ENCODE measurements around the gene MTIF2. TPM values are rescaled to one million over a fixed set of nuclear protein-coding genes. Genes with fewer than 3 reads are reported as not detected.

Gene MTIF2
- total RNA-seq, 1 experiment from 2014 or later, result 43.9 TPM

DNA sequence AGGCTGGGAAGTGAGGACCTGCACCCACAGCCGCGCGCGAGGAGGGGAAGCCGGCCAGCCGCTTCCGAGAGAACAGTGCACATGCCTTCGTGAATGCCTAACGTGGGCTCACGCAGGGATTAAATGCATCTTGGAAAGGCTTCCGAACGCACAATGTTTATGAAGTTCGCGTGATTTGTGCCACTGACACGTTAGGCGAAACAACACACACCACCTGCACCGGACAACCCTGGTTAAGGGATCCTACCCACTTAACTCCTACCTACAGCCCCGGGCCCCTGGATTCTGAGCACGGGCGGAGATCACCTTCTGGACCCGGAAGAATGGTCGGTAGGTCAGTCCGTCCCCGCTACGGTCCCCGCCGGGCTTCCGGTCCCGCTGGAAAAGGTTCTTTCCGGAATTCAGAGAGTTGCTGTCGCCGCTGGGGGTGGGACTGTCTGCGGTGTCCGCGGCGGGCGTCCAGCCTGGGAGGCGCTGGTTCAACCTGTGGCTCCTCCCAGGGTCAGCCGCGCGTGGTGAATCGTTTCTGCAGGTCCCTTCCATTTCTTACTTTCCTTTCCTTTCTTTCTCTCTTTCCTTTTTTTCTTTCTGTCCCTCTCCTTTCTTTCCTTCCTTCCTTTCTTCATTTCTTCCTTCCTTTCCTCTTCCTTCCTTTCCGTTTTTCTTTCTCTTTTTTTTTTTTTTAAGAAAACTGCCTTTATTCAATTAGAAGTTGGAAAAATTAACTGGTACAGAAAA is at the start of gene MTIF2 (continued):
- TF ChIP-seq FOXK1 (CRISPR knock-in tag; IDR thresholded peaks at IDR 0.05) (peak; percentile 91), E2F4 (CRISPR knock-in tag; IDR thresholded peaks at IDR 0.05; ENCODE audit: borderline replicate concordance, low read depth) (no peak), CDX4 (CRISPR knock-in tag; IDR thresholded peaks at IDR 0.05; ENCODE audit: borderline replicate concordance) (no peak), ESRRA (CRISPR knock-in tag; IDR thresholded peaks at IDR 0.05; ENCODE audit: borderline replicate concordance) (peak; percentile 91; the same call in 1 of the 2 replicates), TEAD4 (CRISPR knock-in tag; IDR thresholded peaks at IDR 0.05) (0 out of 2 replicates have a peak, but pooled peaks have one; percentile 10), PREB (CRISPR knock-in tag; IDR thresholded peaks at IDR 0.05; ENCODE audit: borderline replicate concordance) (no peak), TEAD1 (CRISPR knock-in tag; IDR thresholded peaks at IDR 0.05) (peak; percentile 92), CBFB (CRISPR knock-in tag; IDR thresholded peaks at IDR 0.05; ENCODE audit: low read depth) (no peak), NR2C2 (CRISPR knock-in tag; IDR thresholded peaks at IDR 0.05) (no peak), MYBL2 (CRISPR knock-in tag; IDR thresholded peaks at IDR 0.05) (peak; percentile 87; the same call in 1 of the 2 replicates), FOXJ3 (CRISPR knock-in tag; IDR thresholded peaks at IDR 0.05; ENCODE audit: borderline replicate concordance) (no peak), ZBTB21 (CRISPR knock-in tag; IDR thresholded peaks at IDR 0.05; ENCODE audit: borderline replicate concordance) (no peak)
- TF ChIP-seq, protein P1, sequence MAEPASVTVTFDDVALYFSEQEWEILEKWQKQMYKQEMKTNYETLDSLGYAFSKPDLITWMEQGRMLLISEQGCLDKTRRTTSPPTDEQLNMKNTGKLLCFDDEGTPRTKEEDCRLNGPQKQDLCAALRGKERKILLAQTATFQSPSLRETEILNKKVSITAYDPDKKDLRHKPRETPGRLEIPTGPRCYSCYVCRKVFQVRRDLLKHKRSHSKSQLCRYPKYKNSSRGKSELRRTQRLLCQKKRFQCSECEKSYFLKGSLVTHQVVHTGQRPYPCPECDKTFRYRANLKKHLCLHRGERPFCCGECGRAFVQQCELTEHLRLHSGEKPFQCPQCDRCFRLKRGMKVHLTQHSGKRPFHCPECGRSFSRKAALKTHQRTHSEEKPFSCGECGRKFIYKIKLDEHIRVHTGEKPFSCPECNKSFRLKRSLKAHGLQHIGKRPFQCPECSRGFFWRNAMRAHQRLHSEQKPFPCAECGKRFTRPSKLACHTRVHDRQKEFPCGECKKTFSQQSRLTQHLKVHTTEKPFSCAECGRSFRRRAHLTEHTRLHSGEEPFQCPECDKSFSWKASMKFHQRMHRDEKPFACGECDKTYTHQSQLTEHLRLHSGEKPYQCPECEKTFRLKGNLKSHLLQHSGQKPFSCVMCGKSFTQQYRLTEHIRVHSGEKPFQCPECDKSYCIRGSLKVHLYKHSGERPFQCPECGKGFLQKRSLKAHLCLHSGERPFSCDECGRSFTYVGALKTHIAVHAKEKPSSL (CRISPR knock-in tag; conservative IDR thresholded peaks at IDR 0.05), result no peak
- TF ChIP-seq, protein P2, sequence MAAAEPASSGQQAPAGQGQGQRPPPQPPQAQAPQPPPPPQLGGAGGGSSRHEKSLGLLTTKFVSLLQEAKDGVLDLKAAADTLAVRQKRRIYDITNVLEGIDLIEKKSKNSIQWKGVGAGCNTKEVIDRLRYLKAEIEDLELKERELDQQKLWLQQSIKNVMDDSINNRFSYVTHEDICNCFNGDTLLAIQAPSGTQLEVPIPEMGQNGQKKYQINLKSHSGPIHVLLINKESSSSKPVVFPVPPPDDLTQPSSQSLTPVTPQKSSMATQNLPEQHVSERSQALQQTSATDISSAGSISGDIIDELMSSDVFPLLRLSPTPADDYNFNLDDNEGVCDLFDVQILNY (CRISPR knock-in tag; IDR thresholded peaks at IDR 0.05), result peak; percentile 75; the same call in 1 of the 2 replicates
- TF ChIP-seq, protein P3, sequence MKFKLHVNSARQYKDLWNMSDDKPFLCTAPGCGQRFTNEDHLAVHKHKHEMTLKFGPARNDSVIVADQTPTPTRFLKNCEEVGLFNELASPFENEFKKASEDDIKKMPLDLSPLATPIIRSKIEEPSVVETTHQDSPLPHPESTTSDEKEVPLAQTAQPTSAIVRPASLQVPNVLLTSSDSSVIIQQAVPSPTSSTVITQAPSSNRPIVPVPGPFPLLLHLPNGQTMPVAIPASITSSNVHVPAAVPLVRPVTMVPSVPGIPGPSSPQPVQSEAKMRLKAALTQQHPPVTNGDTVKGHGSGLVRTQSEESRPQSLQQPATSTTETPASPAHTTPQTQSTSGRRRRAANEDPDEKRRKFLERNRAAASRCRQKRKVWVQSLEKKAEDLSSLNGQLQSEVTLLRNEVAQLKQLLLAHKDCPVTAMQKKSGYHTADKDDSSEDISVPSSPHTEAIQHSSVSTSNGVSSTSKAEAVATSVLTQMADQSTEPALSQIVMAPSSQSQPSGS (CRISPR knock-in tag; IDR thresholded peaks at IDR 0.05; ENCODE audit: borderline replicate concordance, low read depth), result no peak

- H3K27ac Mint-ChIP-seq, result no peak overlapping the region
- ATAC-seq (no peak), DNase-seq (ENCODE audit: low spot score) (no peak)
- H3K9me3 Mint-ChIP-seq, result no peaks in the 10 kb centered on the region
- H3K4me3 Mint-ChIP-seq, result no peak overlapping the region
- TF ChIP-seq, protein P4, sequence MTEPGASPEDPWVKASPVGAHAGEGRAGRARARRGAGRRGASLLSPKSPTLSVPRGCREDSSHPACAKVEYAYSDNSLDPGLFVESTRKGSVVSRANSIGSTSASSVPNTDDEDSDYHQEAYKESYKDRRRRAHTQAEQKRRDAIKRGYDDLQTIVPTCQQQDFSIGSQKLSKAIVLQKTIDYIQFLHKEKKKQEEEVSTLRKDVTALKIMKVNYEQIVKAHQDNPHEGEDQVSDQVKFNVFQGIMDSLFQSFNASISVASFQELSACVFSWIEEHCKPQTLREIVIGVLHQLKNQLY (CRISPR knock-in tag; IDR thresholded peaks at IDR 0.05), result no peak
- TF ChIP-seq NFYB (CRISPR knock-in tag; conservative IDR thresholded peaks at IDR 0.05; ENCODE audit: low read depth) (no peak), PRRX2 (CRISPR knock-in tag; IDR thresholded peaks at IDR 0.05) (no peak), RELA (CRISPR knock-in tag; IDR thresholded peaks at IDR 0.05; ENCODE audit: borderline replicate concordance) (no peak), ZNF317 (CRISPR knock-in tag; IDR thresholded peaks at IDR 0.05; ENCODE audit: borderline replicate concordance, low read depth) (no peak)
- TF ChIP-seq, protein P5, sequence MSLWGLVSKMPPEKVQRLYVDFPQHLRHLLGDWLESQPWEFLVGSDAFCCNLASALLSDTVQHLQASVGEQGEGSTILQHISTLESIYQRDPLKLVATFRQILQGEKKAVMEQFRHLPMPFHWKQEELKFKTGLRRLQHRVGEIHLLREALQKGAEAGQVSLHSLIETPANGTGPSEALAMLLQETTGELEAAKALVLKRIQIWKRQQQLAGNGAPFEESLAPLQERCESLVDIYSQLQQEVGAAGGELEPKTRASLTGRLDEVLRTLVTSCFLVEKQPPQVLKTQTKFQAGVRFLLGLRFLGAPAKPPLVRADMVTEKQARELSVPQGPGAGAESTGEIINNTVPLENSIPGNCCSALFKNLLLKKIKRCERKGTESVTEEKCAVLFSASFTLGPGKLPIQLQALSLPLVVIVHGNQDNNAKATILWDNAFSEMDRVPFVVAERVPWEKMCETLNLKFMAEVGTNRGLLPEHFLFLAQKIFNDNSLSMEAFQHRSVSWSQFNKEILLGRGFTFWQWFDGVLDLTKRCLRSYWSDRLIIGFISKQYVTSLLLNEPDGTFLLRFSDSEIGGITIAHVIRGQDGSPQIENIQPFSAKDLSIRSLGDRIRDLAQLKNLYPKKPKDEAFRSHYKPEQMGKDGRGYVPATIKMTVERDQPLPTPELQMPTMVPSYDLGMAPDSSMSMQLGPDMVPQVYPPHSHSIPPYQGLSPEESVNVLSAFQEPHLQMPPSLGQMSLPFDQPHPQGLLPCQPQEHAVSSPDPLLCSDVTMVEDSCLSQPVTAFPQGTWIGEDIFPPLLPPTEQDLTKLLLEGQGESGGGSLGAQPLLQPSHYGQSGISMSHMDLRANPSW (CRISPR knock-in tag; conservative IDR thresholded peaks at IDR 0.05; ENCODE audit: low read depth), result no peak
- TF ChIP-seq, protein P2 (CRISPR knock-in tag; IDR thresholded peaks at IDR 0.05), result no peak
- ChIA-PET CTCF (no interaction called here), POLR2A (no interaction called here)
- no peaks in the 10 kb centered on the region for H3K4me1 Mint-ChIP-seq
- peaks cover 45% of the 10 kb centered on the region for H3K36me3 Mint-ChIP-seq
- H3K27me3 Mint-ChIP-seq (ENCODE audit: low read depth), result no peaks in the 10 kb centered on the region
Measured at GRCh38 chr2:55314985-55315384, 46.0 kb upstream of the MTIF2 start.

Measured in WTC11 (cell line).